GM12875 (cell line): Measurements from ENCODE around the gene JARID2.

Experiments used
- H3K4me3 ChIP-seq: one replicate; pipeline ENCODE4 v1.5.1; 2011; ENCODE audit warnings: low read depth, low read length, control low read depth
- CTCF ChIP-seq: IDR thresholded peaks from 2 replicates; pipeline ENCODE4 v1.5.1; 2011; ENCODE audit warnings: low read depth, mild to moderate bottlenecking, control low read depth, inconsistent platforms, low read length, moderate library complexity, borderline replicate concordance; ENCODE audit not compliant: insufficient read depth

JARID2 gene

GRCh38 chr6:15274692-15275387 lies 29.0 kb downstream of the JARID2 start:
- H3K4me3 ChIP-seq = no peak overlapping the region
- TF ChIP-seq CTCF = no peak

DNA sequence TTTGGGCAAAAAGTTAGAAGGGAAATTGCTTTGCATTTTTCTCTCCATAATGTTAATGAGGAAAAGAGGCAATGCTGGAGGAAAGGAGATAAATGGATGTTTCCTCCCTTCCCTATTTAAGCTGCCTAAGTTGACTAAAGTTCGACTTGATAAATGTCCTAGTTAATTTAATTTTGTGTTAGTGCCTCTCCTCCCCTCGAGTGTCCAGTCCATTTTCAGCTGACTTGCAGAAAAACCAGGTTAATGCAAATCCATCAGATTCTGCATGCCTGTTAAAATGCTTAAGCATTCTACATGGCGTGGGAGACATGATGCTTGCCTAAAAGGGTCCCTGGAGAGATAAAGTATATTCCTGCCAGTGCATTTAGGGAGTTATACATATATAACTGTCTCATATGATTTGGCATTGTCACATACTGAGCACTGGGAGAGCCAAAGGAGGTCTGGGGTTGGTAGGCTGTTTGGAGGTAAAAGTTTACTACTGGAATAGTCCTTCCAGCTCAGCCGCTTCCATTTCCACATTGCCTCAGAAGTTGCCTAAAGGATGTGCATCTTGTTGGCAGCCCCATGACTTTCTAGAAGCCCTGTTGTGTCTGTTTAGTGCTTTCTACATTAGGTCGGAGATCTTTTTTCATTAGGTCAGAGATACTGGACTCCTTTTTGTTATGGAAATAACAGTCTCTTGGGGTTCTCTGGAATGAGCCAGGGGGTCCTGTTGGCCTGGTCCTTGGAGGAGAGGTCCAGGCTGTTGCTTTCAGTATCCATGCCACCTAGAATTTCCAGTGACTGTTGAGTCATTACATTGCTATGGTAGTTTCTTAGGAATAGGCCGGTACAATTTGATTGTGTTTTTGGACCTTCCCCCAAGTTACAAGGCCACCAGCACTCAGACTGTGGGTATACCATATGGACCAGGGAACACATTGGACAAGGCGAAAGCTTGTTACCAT lies 30.4 kb downstream of the JARID2 start:
- H3K4me3 ChIP-seq = no peak overlapping the region
- TF ChIP-seq CTCF = no peak

- no peak overlapping the region for H3K4me3 ChIP-seq
- TF ChIP-seq CTCF = no peak
These were observed 33.3 kb downstream of the JARID2 start for GRCh38 chr6:15279047-15279661.

DNA sequence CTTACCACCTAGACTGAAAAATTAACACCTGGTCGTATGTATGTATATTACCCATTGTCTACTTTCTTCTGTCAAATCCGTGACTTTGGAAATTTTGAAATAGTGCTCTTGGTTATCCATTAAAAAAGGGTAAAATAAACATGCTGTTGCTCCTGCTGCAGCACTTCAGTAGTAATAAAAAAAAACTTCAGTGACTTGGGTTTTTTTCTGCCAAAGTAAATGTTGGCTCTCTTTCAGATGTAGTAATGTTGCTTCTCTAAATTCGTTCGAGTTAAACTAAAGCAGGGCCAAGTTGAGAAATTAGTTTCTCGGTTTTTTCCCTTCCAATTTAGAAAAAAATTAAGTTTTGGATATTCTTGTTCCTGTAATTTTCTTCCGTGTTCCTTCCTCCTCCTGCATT lies 34.2 kb downstream of the JARID2 start:
- no peak for TF ChIP-seq CTCF
- no peak overlapping the region for H3K4me3 ChIP-seq

DNA sequence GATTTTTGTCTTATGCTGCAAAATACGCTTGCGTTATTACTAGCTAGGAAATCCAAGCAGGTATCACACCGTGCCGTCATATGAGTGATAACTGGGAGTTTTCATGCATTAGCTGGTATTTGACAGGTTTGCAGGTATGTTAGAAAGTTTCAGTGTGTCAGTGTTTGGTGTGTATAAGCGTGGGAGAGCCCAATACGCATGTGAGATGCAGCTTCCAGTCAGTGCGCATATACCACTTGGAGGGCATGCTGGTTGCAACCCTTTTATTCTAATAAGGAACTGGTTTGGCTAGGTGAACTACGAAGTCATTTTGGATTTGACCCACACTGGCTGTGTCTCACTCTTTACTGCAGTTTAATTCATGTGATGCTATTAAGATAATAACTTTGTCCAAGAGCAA lies 35.1 kb downstream of the JARID2 start:
- H3K4me3 ChIP-seq = no peak overlapping the region
- TF ChIP-seq CTCF = no peak

DNA sequence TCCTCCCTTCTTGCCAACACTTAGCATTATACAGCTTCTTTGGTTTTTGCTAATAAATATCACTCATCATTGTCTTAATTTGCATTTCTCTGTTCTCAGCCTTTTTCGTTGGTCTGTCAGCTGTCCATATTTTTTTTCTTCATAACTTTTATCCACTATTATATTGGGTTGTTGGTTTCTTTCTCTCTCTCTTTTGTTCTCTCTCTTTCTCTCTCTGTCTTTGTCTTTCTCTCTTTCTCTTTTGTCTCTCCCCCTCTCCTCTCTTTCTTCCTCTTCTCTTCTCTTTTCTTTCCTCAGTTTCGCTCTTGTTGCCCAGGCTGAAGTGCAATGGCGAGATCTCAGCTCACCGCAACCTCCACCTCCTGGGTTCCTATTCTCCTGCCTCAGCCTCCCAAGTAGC lies 36.5 kb downstream of the JARID2 start:
- TF ChIP-seq CTCF = no peak
- no peak overlapping the region for H3K4me3 ChIP-seq
